HG03280 (cell line): Measurements from ENCODE around the gene WDR1.

Source experiments
- ATAC-seq: cut with Tn5 transposase; IDR thresholded peaks from one replicate; pipeline ENCODE4 v1.9.1; 2021; ENCODE audit warnings: mild to moderate bottlenecking, moderate library complexity; ENCODE audit not compliant: unreplicated experiment

Gene WDR1

DNA sequence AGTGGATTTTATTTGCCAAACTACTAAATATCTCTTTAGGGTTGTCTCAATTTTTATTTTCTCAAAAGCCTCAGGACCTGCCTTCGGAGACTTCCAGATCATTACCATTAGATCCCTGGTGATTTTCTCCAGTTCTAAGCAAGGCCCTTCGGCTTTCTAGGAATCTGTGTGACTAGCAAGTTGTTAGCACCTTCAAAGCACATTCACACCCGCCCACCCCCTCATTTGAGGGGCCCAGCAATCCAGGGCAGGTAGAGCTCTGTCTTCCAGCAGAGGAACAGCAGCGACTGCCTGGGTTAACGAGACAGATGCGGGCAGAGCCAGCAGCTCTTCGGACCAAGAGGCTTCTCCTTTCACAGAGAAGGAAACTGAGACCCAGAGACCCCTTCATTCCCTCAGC is 2.0 kb downstream of the WDR1 start:
- no peak for ATAC-seq

DNA sequence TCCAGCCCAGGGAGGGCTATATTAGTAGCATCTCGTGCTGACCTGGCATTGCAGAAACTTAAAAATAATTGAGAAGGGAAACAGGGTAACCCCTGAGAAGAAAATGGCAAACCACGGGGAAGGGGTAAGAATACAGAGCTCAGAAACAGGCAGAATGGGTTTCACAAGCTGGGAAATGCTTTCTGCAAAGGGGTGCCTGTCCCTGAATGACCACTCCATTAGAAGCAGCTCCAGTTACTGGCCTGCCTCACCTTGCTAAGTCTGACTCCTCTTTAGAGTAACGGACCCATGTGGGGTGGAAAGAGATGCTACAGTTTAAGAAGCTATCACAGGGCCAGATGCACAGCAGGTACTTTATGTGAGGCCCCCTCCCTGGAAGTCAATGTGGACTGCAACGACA is 2.5 kb downstream of the WDR1 start:
- no peak for ATAC-seq

DNA sequence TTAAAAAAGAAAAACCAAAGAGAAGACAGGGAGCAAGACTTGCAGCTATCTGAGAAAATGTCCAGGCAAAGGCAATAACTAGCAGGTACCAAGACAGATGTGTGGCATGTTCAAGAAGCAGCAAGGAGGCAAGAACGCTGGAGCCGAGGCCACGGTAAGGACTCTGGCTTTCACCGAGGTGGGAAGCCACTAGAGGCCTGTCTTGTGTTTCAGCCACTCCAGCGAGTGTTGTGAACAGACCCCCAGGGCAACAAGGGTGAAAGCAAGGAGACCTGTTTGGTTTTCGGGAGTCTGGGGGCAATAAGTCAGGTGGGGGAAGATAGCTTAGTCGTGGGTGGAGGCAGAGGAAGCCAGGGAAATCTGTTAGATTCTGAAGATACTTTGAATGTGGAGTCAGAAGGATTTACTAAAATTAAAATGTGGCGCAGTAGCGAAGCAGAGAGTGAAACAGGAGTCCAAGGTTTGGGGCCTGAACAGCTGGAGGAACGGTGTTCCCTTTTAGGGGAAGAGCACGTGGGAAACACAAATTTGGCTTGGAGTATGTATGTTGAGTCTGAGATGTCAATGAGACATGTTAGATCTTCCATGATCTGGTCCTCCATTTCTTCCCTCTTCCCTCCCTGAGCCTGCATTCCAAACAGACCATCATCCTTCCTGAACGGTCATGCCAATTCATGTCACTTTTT is 3.1 kb downstream of the WDR1 start:
- no peak for ATAC-seq

DNA sequence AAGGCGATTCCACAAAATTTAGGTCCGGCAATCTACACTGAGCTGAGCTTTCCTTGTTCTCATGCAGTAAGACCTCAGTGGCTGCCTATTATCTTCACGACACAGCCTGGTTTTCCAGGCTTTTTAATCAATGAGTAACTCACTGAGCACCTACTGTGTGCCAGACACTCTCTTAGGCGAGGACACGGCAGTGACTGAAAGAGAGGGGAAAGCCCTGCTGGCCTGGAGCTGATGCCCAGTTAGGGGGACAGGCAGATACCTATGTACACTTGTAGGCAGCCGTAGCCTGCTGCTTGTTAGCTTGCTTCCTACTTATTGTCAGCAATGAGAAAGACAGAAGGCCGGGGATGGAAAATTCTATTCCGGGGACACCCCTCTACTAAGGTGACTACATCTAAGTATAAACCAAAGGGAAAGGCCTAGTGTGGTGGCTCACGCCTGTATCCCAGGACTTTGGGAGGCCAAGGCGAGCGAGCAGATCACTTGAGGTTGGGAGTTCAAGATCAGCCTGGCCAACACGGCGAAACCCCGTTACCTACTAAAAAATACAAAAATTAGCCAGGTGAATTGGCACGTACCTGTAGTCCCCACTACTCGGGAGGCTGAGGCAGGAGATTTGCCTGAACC is 3.8 kb downstream of the WDR1 start:
- no peak for ATAC-seq

DNA sequence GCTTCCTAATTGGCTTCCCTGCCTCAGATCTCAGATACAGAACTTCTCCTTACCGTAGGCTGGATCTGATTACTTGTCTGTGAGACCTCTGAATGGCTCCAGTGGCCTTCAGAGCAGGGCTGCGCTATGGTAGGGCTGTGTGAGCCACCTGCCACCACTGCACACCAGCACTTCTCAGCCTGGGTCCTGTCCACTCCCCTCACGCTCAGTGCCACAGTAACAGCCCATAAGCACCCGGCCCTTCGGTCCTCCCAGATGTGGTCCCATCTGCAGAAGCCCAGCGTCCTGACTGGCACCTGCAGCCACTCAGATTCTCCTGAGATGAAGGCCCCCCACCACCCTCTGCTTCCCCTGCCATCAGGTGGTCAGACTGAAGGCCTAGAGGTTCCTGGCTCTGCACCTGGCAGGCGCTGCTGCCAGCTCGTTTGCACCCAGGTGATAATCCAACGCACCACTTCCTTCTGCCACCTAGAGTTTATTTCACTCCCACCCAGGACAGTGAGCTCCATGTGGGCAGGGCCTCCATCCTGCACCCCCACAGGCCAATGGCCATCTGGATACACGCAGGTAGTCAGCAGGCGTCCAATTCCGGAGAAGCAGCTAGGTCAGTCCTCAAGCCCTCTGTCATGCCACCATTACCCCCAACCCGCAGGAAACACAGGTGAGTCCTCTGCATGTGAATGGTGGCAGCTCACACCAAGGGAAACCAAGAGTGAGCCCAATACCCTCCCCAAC is 5.4 kb downstream of the WDR1 start:
- no peak for ATAC-seq

DNA sequence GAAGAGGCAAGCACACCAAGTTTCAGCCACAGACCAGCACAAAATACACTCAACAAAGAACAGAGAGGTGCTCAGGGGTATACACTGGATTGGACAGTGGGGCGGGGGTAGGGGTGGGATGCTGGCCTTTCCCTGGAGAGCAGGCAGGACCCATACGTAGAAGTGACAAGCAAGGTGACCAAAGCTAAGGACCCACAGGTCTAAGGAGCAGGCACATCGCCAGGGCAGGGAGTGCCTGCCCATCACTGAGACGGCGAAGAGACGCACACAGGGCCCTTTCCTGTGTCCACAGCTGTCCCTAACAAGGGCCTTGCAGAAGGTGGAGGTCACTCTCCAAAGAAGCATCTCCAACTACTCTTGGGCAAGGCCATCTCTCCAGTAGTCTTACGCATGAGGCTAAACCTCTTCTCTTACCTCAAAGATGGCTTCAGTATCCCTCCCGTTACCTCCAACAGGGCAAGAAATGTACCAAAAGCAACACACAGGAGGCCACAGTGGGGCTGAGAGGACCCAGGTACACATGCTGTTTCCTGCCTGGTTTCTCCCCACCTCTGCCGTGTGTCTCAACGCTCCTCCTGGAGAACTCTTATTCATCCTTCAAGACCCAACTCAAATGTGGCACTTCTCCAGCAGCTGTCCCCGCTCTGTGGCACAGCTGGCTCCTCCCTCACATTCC is 6.5 kb downstream of the WDR1 start:
- ATAC-seq: no peak

DNA sequence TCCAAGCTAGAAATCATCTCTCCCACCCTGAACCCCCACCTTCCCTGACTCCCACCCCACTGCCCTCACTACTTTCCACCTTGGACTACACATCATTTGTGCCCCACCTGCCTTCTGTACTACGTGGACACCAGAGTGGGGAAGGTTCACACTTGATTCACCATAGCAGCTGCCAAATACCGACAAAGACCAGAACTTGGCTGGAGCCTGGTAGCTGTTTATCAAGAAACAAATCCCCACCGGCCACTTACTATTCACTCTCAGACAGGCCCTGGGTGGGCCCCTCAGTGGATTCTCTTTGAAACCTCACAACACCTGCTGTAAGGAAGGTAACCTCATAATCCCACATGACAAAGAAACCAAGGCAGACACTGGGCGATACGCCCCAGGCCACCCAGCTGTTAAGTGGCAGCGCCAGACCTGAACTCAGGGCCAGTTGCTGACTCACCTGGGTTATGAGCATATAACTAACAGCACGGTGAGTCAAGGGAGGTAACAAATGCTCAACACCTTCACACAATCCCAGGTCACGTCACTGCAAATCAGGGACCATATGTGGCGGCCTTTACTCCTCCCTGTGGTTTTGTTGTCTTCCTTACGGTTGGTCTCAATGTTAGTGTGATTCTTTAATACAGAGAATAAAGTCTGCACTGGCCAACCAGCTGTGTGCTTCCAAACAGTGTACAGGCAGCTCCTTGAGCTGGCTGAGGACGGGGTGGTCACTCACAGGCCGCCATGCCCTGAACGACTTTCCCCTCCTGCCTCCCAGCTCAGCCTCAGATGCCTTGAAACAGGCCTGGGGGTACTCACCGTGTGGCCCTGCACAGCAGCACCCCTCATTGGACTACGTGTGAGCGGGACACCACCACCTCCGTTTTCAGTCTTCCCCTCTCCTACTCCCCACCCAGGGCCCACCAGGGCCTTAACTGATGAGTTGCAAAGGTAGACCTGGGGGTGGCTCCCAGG is 7.5 kb downstream of the WDR1 start:
- ATAC-seq: no peak

DNA sequence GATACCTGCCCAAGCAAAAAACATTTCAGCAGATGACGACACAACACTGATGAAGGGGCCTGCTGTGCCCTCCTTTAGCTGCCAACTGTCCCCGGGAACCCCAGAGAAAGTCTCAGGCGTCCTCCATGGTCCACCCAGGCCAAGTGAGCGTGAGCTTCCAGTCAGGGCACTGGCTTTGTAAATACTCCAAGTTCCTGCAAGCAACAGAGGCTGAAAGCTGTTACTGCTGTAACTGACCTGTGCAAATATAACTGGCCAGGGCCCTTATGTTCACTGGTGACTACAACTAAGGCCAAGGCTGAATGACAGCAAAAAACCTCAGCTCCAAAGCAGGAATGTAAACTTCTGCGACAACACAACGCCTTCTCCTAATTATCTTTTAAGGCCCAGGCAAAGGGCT is 8.2 kb downstream of the WDR1 start:
- ATAC-seq: no peak

DNA sequence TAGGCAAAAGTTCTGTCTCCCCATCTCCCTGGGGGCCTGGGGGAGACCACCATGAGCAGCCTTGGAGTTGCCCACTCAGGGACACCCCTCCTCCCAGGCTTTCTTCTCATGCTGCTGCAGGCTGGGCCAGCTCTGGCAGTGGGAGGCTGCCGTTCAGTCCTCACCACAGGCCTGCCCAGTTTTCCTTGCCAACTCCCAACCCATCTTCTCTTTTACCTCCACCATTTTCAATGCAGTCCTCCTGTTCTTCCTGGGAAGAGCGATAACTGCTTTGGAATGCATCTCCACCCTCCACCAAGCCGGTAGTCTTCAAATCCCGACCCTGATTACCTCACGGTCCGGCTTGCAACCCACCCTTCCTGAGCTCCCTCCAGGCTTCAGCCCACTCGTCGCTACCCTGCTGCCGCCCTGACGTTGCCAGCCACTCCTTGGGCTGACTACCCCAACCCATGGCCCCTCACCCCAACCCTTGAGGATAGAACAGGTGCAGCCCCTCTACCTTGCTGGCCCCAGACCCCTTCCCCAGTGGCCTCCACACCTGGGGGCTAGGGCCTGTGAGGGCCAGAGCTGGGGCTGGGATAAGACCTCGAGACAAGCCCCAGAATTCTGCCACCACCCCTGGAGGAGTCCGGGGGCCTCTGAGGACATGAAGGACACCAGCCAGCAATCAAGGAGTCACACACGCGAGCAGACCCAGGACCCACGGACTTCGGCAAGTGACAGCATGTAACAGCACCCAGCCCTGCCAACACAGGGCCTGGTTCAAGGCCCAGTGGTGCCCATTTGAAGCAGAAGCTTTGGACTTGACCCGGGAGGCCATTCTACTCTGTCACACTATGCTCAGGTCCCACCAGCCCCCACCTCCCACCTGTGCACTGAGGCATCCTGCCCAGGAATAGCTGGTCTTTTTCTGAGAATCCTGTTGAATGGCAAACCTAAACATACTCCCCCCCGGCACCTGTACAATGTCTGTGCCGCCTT is 9.2 kb downstream of the WDR1 start:
- no peak for ATAC-seq

DNA sequence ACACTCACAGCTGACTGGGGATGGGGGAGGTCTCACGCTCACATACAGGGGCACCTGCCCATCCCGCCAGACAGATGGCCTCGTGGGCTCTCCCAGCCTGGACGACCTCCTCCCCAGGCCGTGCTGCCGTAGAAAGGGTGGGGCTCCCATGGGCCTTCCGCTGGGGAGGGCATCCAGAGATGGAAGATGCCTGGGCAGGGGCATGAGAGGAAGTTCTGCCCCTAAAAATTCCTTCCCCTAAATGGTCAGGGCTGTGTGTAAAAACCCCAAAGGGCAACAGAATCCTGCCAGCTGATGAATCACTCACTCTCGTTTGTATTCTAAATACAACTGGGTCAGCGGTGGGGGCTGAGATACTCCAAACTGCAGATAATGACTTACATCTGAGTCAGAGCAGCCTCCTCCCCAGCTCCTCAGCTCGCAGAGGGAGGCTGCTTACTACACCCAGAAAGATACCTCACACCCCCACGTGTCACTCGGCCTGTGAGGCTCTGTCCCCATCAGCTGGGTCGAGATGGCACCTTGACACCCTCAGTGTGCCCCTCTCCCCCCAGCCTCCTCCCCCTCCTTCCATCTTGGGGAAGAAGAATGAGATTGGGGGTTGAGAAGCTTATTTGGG is 10.1 kb downstream of the WDR1 start:
- ATAC-seq: no peak

DNA sequence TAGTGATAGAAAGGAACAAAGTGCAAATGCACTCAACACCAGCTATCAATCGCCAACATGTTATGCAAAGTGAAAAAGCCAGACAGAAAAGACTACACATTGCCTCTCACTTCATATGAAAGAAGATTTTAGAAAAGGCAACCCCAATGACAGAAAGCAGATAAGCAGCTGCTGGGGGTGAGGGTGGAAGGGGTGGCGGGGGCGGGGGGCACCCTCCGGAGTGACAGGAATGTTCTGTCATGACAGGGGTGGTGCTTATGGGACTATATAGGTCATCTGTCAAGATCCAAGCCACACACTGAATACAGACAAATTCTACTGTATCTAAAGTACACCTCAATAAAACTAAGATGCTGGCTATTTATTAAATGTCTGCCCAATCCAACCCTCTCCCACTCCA is 10.7 kb downstream of the WDR1 start:
- ATAC-seq: no peak

DNA sequence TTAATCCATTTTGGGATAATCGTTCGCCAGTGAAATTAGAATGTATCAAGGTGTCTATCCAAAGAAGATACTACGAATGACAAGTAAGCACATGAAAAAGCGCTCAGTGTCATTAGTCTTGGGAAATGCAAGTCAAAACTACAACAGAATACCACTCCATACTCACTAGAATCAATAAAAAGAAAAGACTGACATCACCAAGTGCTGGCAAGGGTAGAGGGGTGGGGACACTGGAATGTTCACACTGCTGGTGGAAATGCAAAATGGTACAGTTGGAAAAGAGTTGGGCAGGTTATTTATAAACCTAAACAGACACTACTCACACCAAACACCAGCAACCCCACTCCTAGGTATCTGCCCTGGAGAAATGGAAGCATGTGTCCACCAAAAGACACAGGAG is 11.2 kb downstream of the WDR1 start:
- ATAC-seq: no peak

DNA sequence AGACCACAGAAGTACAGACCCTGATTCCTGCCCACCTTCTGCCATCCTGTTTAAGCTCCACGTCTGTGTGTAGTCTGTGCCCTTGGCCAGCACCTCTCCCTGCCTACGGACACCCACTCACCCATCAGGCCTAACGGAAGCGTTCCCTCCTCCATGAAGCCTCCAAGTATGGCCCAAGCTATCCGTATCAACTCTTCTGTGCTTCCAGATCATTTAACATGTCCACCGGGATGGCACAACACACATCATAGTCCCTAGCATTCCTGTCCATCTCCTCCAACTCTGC is 11.7 kb downstream of the WDR1 start:
- ATAC-seq: no peak

DNA sequence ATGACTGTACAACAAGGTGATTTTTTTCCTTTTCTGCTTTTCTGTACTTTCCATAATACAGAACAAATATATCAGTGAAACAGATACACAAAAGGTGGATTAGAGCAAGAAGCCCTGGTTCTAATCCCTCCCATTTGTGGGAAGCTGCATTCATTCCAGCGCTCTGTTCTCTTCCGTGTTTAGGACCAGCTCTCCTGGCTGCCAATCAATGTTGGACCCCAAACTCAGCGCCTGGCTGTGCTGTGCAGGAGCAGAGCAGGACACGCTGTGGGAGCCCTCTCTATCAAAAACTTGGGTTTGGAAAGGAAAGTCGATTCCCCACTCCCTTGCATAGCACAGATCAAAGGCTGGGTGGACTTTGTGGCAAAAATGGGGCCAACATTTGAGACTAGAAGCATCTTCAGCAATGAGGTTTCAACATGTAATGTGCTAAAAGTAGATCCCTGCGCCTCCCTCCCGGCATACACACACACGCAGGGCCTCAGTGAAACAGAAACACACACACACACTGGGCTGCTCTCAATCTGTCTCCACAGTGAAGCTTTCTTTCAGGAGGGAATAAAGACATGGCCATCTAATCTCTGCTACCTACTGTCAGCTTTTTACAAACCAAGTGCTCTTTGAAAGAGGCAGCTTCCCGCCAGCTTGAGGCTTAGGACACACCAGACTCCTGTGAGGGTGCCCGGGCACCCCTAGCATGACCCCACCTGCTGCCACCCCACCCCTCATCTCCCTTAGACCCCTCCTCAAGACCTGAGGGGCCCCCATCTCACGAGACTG is 12.2 kb downstream of the WDR1 start:
- ATAC-seq: no peak

DNA sequence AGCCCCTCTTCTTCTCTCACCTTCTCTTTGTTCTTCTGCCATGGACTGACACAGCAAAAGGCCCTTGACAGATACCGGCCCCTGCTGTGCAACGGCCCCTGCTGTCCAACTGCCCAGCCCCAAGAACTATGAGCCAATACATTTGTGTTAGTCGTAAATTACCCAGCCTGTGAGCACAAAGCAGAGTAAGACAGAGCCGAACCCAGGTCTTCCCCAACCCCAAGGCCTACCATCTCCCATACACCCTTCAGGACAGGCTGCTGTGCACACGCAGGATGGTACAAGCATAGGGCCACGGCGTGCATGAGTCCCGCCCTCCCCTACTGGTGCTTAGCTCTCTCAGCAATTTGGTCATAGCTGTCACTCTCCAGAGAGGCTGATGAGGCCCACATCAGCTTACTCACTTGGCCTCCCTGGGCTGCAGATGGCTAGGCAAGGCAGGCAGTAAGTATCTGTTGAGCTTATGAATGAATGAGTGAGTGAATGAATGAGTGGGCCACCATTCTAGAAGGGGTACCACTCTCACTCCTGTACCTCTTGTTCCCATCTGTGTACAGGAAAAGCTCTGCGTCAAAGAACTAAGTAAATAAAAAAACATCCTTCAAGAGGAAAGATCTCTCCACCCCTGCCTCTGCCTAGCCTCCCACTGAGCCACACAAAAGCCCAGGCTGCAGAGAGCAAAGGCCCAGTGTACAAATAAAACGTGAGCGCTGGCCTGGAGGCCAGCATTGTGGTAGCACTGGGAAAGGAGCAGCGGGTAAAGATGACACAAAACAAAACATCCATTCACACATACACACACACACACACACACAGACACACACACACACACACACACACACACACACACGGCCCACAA is 13.9 kb downstream of the WDR1 start:
- no peak for ATAC-seq

DNA sequence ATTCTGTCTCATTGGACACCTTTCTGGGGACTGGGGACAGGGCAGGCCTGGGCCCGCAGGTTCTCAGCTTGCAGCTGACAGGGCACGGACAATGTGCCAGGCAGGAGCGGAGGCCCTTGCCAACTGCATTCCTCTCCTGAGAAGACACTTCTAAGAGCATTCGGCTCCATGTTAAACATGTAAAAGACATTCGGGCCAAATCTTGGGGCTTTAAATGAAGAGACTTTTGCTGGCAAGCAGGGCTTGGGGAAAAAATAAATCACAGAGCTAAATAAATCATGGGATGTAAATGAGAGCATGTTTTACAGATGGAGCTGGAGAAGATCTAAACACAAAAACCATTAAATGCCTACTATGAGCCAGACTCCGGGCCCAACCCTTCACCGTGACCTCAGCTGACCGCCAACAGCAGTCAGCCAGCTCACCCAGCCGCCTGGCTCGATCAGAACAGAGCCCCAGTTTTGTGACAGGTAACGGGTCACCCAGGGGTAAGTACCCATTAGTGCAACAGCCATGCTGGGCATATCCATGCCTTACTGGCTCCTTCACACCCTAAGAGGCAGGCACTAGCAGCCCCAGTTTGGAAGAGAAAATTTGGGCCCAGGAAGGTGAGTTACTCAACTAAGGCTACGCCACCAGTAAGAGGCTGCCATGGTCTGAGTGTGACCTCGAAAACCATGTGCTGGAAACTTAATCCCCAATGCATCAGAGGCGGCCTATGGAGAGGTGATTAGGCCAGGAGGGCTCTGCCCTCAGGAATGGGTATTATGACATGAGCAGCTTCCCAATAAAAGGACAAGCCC is 14.7 kb downstream of the WDR1 start:
- no peak for ATAC-seq

DNA sequence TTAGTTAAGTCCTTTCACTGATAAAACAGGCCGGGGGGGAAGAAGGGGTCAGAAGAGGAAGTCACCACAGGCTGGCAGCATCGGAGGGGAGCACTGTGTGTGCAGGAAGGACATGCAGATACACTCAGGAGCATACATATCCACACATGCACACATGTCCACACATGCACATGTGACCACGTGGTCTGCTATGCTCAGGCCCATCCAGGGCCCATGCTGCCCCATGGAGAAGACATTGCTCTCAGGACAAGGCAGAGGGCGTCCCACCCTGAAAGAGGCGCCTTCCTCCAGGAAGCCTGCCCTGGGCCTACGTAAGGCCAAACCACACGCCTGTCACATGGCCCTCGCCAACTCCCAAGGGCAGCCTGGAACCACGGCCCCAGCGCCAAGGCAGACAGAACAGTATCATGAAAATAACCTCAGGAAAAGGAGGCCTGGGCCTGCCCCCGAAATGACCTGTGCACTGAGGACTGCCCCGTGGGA is 15.8 kb downstream of the WDR1 start:
- no peak for ATAC-seq
